Fibroblast of gingiva (primary cell): ENCODE data around the gene C10orf88.

ENCODE experiments used
- DNase-seq: peaks from one replicate; pipeline ENCODE4 v3.0.0-alpha.2; 2011; ENCODE audit warnings: low read depth

Gene C10orf88

GRCh38 chr10:122953902-122954730 is at the start of gene C10orf88:
C10orf88 (minus strand) TSS chr10:122954227; CDS start chr10:122954178, 49 bp downstream.
- peak; percentile 99 for DNase-seq

GRCh38 chr10:123001370-123001769 is 47.3 kb upstream of the C10orf88 start:
- no peak for DNase-seq

- DNase-seq: no peak
Observed at GRCh38 chr10:123000155-123000554, 46.1 kb upstream of the C10orf88 start.

- no peak for DNase-seq
Observed at GRCh38 chr10:122999347-122999746, 45.3 kb upstream of the C10orf88 start.

GRCh38 chr10:122998934-122999333 is 44.9 kb upstream of the C10orf88 start:
- no peak for DNase-seq

- no peak for DNase-seq
Observed at GRCh38 chr10:122998360-122998917, 44.4 kb upstream of the C10orf88 start.

- DNase-seq: no peak
Observed at GRCh38 chr10:122997864-122998263, 43.8 kb upstream of the C10orf88 start.

GRCh38 chr10:122995936-122996335 is 41.9 kb upstream of the C10orf88 start:
- no peak for DNase-seq

GRCh38 chr10:122993797-122994336 is 39.8 kb upstream of the C10orf88 start:
- DNase-seq: no peak

GRCh38 chr10:122992031-122992585 is 38.1 kb upstream of the C10orf88 start:
- no peak for DNase-seq

- DNase-seq: peak; percentile 8
Observed at GRCh38 chr10:122990278-122990677, 36.3 kb upstream of the C10orf88 start.

GRCh38 chr10:122988501-122988900 is 34.5 kb upstream of the C10orf88 start:
- DNase-seq: no peak

- DNase-seq: peak; percentile 20
Observed at GRCh38 chr10:122986335-122986734, 32.3 kb upstream of the C10orf88 start.

GRCh38 chr10:122984708-122985107 is 30.7 kb upstream of the C10orf88 start:
- DNase-seq: no peak

GRCh38 chr10:122983898-122984297 is 29.9 kb upstream of the C10orf88 start:
- no peak for DNase-seq

- peak; percentile 56 for DNase-seq
Observed at GRCh38 chr10:122981066-122981464, 27.0 kb upstream of the C10orf88 start.

GRCh38 chr10:122980209-122981065 is 26.4 kb upstream of the C10orf88 start, which contains the start of gene PSTK:
PSTK (plus strand) TSS chr10:122980401; CDS start chr10:122980480, 79 bp downstream.
- peak; percentile 90 for DNase-seq

GRCh38 chr10:122974543-122975064 is 20.6 kb upstream of the C10orf88 start:
- DNase-seq: no peak

GRCh38 chr10:122974023-122974422 is 20.0 kb upstream of the C10orf88 start:
- no peak for DNase-seq

- no peak for DNase-seq
Observed at GRCh38 chr10:122968698-122969097, 14.7 kb upstream of the C10orf88 start.

- DNase-seq: no peak
Observed at GRCh38 chr10:122966879-122967278, 12.9 kb upstream of the C10orf88 start.

- no peak for DNase-seq
Observed at GRCh38 chr10:122962405-122962804, 8.4 kb upstream of the C10orf88 start.
